ENCODE data around the gene KLK1.
"Not testable (repeated sequence)": the region's sequence is repeated elsewhere in the genome, so short reads cannot be mapped to it uniquely, and the experiment has no call there.

Gene KLK1

DNA sequence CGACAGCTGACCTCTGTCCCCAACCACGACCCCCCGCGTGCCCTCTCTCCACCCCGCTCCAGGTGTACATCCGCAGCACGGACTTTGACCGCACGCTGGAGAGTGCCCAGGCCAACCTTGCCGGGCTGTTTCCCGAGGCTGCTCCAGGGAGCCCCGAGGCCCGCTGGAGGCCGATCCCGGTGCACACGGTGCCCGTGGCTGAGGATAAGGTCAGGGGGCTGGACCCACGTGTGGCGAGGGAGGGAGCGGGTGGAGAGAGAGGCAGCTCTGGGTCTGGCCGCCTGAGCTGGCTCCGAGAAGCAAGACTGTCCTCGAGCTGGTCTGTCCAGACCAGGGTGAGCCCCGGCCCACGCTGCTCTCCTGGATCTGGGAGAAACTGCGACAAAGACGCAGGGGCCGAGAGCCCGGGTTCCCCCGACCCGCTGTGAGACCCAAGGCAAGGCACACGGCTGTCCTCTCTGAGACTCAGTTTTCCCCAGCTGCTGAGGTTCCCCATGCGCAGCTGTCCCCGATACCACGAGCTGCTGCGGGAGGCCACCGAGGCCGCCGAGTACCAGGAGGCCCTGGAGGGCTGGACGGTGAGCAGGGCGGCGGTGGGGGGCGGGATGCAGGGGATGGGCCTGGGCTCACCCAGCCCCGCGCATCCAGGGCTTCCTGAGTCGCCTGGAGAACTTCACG lies 31.9 kb downstream of the KLK1 start:
- no peak for DNase-seq

DNA sequence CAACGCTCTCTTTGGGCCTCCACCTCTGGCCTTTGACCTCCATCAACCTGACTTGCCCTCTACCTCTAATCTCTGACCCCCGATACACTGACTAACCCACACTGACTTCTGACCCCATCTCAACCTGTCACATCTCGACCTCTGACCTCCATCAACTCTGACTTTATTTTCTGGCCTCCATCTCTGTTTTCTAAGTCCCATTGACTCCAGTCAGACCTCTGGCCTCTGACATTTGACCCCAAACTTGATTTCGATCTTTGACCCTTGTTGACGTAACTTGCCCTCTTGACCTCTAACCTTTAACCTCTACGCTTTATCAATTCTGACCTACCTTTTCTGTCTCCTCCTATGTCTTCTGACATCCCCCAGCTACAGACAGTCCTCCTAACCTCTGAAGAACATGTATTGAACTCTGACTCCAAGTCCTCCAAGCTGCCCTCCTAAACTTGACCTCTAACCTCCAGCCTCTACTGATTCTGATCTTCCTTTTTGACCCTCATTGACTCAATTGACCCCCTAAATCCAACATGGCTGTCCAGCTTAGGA lies 32.6 kb downstream of the KLK1 start:
- DNase-seq = no peak

DNA sequence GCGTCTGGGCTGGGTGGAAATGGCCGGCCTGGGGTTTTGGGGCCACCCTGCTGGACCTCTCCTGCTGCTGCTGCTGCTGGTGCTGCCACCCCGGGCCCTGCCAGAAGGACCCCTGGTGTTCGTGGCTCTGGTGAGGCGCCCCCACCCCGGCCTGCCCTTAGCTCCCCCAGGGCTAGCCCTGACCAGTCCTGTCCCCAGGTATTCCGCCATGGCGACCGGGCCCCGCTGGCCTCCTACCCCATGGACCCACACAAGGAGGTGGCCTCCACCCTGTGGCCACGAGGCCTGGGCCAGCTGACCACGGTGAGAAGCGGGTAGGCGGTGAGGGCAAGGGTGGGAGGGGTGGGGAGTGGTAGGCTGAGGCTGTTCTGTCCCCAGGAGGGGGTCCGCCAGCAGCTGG lies 33.2 kb downstream of the KLK1 start, which contains the start of gene ACP4:
TSS of gene ACP4 (plus strand) at position 20 of the 400 bp plus-strand sequence. CDS start at position 20, 0 bp downstream.
- DNase-seq = no peak

DNA sequence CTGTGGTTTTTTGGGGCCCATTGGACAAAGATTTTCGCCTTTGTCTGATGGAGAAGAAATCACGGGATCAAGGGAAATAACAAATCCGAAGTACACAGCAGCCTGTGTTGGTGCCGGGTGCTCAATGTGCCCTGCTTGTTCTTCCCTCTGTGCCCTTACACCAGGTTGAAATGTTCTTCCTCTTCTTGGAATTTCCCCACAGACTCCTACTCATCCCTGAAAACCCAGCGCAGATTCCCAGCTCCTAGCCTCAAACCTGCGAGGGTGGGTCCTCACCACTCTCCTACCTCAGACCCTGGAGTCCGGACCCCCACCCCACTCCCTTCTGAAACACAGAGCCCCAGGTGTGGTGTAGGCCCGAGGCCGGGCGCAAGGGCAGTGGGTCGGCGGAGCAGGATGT lies 38.3 kb downstream of the KLK1 start:
- no peak for DNase-seq

DNA sequence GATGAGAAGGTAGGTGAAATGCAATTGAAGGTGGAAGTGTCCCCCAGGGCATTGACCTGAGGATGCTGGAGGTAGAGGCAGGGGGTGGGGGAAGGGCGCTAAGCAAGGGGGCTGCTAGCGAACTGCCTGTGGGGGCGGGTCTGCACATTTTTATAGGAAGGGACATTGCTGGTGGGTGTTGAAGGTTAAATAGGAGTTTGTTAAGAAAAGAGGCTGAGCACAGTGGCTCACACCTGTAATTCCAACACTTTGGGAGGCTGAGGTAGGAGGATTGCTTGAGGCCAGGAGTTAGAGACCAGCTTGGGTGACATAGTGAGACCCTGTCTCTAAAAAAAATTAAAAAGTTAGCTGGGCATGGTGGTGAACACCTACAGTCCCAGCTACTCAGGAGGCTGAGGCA lies 38.9 kb downstream of the KLK1 start:
- DNase-seq = no peak

DNA sequence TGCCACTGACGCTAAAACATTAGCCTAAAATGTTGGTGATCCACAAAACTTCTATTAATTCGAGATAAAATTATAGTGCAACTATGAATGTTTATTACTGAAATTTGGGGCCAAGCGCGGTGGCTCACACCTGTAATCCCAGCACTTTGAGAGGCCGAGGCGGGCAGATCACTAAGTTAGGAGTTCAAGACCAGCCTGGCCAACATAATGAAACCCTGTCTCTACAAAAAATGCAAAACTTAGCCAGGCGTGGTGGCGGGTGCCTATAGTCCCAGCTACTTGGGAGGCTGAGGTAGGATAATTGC lies 39.8 kb downstream of the KLK1 start:
- DNase-seq = not testable (repeated sequence)

DNA sequence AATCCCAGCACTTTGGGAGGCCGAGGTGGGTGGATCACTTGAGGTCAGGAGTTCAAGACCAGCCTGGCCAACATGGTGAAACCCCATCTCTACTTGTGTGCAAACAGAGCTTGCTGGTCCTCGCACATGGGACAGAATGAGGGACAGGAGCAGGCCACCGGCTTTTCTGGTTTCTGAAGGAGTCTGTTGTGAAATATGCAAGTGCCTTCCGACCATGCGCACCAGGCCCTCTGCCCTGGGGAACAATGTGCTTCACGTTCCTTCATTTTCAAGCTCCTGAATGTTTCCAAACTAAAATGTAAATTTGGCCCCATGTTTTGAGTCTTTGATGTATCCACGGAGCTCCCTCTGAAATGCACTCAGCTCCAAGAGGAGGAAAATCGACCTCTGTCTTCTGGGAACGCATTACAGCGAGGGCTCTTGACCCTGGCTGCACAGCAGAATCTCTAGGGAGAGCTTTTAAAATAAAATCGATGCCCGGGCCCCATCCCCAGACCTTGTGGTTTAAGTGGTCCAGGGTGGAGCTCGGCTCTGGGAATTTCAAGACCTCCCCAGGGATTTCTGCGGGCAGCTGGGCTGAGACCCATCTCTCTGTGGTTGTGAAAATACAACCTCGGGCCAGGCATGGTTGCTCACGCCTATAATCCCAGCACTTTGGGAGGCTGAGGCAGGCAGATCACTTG lies 42.7 kb downstream of the KLK1 start:
- DNase-seq = no peak

DNA sequence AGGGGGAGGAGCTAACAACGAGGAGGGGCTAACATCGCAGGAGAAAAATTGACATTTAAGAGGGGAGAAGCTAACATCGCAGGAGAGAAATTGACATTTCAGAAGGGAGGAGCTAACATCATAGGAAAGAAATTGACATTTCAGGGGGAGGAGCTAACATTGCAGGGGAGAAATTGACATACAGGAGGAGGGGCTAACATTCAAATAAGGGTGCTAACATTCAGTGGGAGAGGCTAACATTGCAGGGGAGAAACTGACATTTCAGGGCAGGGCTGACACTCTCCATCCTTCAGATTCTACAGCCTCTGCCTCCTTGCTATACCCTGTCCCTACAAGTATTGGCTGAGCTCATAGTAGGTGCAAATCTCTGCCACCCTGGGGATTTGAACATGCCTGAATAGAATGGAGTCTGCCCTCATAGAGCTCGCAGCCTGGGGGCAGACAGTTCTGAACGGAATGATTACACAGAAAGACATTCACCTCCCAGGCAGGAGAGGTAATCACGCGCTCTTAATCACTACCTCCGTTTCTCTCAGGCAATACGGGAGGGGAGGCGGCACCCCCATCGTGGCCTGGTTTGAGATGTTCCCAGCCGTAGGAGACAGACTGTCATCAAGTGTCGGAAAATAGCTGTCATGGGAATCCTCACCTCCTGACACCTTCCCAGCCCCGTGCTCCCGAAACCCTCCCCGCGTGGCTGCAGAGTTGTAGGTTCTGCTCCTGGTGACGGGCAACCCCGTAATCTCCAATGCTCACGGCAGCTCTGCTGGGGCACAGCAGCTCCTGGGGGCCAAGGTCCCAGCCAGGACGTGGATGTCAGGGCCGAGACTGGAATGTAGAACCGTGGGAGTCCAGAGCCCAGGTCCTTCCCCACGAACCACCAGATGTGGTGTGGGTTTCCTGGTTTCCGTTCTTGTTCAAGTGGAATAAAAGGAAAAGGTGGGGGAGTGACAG lies 43.8 kb downstream of the KLK1 start:
- no peak for DNase-seq

DNA sequence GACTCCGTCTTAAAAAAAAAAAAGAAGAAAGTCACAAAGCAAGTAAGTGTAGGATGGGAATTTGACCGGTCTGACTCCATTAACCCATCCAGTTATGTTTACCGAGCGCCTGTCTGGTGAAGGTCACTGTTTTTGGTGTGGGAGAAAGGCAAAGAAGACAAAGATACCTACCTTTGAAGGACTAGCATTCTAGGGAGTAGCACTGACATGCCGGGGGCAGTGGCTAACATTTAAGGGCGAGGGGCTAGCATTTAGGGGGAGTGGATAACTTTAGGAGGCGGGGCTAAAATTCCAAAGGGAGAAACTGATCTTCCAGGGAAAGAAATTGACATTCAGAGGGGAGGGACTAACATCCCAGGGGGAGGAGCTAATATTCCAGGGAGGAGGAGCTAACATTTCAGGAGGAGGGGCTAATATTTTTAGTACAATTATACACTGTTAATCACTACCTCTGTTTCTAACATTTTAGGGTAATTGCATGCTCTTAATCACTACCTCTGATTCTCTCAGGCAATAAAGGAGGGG lies 44.6 kb downstream of the KLK1 start:
- DNase-seq = no peak

DNA sequence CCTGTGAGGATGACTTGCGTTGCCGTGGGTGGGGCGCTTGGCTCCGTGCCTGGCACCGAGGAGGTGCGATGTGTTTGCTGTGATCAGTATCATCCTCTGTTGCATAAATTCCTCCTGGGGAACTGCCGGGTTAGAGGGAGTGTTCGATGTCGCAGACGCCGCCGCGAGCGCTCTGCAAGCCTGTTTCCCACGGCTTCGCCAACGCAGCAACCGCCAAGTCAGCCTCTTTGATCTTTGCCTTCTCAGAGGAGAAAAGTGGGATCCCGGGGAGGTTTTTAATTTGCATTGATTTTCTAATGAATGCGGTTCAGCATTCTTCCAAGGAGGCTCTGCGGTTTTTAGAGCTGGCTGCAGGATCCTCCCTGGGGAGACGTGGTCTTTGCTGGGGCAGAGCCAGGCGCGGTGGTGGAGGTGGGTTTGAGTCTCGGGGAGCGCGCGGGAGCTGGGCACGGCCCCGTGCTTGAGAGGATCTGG lies 45.7 kb downstream of the KLK1 start:
- DNase-seq = no peak

DNA sequence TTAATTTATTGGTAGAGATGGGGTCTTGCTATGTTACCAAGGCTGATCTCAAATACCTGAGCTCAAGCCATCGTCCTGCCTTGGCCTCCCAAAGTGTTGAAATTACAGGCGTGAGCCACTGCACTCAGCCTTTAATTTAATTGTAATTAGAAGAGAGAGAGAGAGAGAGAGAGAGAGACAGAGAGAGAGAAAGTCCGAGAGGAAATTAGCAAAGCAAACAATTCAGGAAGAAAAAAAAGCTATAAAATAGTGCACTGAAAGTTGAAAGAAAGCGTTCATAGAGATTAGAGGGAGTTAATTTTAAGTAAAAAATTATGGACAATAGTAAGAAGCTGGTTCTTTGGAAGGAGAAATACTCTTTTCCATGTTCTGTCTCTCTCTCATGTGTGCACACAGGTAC lies 46.3 kb downstream of the KLK1 start:
- no peak for DNase-seq

DNA sequence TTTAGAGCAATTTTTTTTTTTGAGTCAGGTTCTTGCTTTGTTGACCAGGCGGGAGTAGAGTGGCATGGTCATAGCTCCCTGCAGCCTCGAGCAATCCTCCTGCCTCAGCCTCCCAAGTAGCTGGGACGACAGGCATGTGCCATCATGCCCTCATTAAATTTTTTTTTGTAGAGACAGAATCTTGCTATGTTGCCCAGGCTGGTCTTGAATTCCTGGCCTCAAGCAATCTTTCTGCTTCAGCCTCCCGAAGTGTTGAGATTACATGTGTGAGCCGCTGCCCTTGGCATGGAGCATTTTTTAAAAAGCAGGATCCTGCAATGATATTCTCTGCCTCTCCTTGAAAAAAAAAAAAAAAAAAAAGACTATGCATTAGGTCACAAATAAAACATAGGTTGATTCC lies 47.5 kb downstream of the KLK1 start:
- DNase-seq = no peak

DNA sequence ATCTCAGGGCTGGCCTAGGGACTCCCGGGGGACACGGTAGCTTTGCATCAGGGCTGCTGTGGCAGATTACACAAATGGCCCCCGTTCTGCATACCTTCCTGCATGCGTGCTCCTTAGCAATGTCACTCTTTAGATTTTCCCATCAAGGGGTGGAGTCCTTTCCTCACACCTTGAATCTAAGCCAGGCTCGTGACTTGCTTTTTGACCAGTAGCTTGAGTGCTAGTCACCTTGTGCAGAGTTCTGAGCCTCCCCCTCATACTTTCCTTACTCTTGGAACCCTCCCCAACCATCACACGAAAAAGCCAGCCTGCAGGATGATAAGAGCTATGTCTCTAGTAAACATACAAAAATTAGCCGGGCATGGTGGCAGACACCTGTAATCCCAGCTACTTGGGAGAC lies 50.1 kb downstream of the KLK1 start:
- DNase-seq = not testable (repeated sequence)

DNA sequence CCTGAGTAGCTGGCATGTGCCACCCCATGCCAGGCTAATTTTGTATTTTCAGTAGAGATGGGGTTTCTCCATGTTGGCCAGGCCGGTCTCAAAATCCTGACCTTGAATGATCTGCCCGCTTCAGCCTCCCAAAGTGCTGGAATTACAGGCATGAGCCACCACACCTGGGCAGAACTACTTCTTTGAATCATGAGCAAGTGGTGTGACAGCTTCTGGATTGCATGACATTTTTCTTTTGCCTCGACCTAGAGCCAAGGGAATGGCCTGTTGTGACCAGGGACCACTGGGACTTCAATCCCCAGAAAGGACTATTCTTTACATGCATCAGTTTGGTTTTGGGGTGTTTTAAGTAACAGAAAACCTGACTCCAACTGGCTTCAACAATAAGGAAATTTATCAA lies 50.7 kb downstream of the KLK1 start:
- DNase-seq = not testable (repeated sequence)

DNA sequence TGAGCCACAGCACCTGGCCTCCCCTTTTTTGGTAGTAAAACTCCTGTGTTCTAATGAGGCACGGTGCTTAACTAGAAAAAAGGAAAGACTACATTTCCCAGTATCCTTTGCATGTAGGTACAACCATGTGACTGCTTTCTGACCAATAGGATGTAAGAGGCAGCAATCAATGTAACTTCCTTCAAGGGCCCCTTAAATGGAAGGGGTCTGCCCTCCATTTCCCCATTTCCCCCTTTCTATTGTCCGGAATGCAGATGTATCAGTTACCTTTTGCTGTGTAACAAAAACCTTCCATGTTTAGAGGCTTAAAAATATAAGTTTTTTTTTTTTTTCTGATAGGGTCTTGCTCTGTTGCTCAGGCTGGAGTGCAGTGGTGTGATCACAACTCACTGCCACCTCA lies 51.1 kb downstream of the KLK1 start:
- DNase-seq = no peak

DNA sequence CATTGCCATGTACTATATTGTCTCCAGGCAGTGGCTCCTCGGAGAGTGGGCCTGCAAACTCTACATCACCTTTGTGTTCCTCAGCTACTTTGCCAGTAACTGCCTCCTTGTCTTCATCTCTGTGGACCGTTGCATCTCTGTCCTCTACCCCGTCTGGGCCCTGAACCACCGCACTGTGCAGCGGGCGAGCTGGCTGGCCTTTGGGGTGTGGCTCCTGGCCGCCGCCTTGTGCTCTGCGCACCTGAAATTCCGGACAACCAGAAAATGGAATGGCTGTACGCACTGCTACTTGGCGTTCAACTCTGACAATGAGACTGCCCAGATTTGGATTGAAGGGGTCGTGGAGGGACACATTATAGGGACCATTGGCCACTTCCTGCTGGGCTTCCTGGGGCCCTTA lies 52.7 kb downstream of the KLK1 start:
- DNase-seq = no peak

DNA sequence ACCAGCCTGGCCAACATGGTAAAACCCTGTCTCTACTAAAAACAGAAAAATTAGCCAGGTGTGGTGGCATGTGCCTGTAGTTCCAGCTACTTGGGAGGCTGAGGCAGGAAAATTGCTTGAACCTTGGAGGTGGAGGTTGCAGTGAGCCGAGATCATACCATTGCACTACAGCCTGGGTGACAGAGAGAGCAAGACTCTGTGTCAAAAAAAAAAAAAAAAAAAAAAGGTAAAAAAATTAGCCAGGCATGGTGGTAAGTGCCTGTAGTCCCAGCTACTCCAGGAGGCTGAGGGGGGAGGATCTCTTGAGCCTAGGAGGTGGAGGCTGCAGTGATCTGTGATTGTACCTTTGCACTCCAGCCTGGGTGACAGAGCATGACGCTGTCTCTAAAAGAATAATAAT lies 53.4 kb downstream of the KLK1 start, which contains the start of gene GPR32:
TSS of gene GPR32 (plus strand) at position 301 of the 400 bp plus-strand sequence. CDS start 137 bp downstream, outside the sequence.
- DNase-seq = not testable (repeated sequence)

All from NCI-H2029 treated with DMSO at 0.1 percent for 48 hours (cell line).